Measurements from ENCODE around the gene BTBD1. TPM values are rescaled to one million over a fixed set of nuclear protein-coding genes. Genes with fewer than 3 reads are reported as not detected.

Gene BTBD1
- polyA plus RNA-seq, 1 of the 3 experiments (the other 2 are of a cell fraction) = 34.4 TPM

DNA sequence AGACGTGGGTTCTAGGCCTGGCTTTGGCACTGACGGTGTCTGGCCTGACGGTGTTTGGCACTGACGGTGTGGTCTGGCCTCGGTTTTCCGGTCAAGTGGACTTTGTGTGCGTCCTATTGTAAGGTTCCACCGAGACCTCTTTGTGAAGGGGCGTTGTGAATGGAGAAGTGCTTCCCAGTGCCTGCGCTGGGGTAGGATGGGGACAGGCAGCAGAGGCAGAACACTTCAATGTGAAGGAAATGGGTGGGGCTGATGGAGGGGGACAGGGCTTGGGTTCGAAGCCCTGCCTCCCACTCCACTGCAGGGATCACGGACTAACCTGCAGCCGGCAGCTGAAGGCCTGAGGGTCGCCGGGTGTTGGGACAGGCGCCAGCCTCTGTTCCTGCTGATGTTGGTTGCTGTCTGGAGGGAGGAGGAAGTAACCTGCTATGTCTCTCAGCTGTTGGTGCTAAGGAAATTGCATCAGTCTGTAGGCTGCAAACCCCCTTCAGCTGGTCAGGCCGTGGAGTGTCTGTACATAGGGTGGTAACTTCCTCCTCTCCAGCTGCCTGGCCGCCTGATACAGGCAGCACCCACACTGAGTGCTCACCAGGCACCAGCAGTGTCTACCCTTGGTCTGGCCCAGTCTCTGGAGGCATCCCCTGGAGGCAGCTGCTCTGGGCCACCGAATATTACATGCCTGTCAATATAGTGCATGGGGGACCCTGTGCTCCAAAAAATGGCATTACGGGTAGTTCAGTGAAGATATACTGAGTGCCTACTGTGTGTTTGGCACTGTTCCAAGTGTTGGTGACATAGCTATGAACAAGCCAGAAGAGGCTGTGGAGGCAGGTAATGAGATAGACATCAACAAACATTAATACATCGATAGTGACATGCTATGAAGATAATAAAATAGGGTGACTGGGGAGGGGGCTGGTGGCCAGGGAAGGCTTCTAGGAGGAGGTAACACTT is 41.5 kb upstream of the BTBD1 start (continued):
- TF ChIP-seq, protein P1, sequence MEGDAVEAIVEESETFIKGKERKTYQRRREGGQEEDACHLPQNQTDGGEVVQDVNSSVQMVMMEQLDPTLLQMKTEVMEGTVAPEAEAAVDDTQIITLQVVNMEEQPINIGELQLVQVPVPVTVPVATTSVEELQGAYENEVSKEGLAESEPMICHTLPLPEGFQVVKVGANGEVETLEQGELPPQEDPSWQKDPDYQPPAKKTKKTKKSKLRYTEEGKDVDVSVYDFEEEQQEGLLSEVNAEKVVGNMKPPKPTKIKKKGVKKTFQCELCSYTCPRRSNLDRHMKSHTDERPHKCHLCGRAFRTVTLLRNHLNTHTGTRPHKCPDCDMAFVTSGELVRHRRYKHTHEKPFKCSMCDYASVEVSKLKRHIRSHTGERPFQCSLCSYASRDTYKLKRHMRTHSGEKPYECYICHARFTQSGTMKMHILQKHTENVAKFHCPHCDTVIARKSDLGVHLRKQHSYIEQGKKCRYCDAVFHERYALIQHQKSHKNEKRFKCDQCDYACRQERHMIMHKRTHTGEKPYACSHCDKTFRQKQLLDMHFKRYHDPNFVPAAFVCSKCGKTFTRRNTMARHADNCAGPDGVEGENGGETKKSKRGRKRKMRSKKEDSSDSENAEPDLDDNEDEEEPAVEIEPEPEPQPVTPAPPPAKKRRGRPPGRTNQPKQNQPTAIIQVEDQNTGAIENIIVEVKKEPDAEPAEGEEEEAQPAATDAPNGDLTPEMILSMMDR (IDR thresholded peaks at IDR 0.05) = no peak
- no peak for TF ChIP-seq TAF1 (IDR thresholded peaks at IDR 0.05; ENCODE audit: borderline replicate concordance, low read depth, low read length)
- TF ChIP-seq FOXJ3 (CRISPR knock-in tag; IDR thresholded peaks at IDR 0.05) = no peak

DNA sequence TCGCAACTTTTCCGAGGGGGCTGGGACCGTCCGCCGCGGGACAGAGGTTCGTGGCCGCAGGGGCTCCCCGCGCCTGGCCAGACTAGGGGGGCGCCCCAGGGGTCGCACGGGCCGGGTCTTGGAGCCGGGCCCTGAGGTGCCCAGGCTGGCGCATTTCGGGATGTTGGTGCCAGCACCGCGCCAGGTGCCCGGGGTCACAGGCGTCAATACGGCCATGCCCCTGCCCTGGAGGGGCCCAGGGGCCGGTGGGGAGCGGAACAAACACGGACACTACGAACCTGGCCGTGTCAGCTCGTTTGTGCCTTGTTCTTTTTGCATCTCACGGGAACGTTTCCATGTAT is 40.8 kb upstream of the BTBD1 start:
- no peaks in the 10 kb centered on the region for H3K36me3 ChIP-seq (replicated peaks in 1 of 2; ENCODE audit: control insufficient read depth in 1 of 2, insufficient read depth in 2 of 2, low read length in 1 of 2)
- H3K9me3 ChIP-seq = no peaks in the 10 kb centered on the region
- POLR2A ChIA-PET = no interaction called here
- TF ChIP-seq ELF1 (IDR thresholded peaks at IDR 0.05) (no peak), TAF1 (IDR thresholded peaks at IDR 0.05; ENCODE audit: borderline replicate concordance, low read depth, low read length) (no peak), YY1 (IDR thresholded peaks at IDR 0.05; ENCODE audit: low read depth) (no peak), SMC3 (IDR thresholded peaks at IDR 0.05; ENCODE audit: low read depth, low read length) (no peak), NFIC (IDR thresholded peaks at IDR 0.05; ENCODE audit: borderline replicate concordance) (no peak), USF1 (IDR thresholded peaks at IDR 0.05; ENCODE audit: borderline replicate concordance, low read depth) (no peak), MXI1 (IDR thresholded peaks at IDR 0.05; ENCODE audit: low read depth, low read length) (no peak), TCF12 (IDR thresholded peaks at IDR 0.05) (no peak)
- TF ChIP-seq, protein P1 (IDR thresholded peaks at IDR 0.05) = no peak
- CTCF ChIA-PET = interaction anchor here (1.2 kb wide), 1 partner anchor 97 kb away, joined by 3 read pairs; no protein-coding TSS in a partner anchor
- peak overlapping the region; percentile 69 for H3K4me2 ChIP-seq
- peak overlapping the region; percentile 53 to 56 for H3K4me3 ChIP-seq (ENCODE audit: low read depth in 2 of 2, low read length in 1 of 2)
- H3K4me1 ChIP-seq (ENCODE audit: control insufficient read depth in 1 of 2, insufficient read depth in 2 of 2, low read depth in 1 of 2, low read length in 1 of 2) = peaks cover 0 to 10% of the 10 kb centered on the region in 2 experiments; a peak in 1 of 4 replicates
- 36% methylated on average over 16 of the region's 30 CpGs for WGBS (ENCODE audit: low lambda C conversion rate)
- H3K79me2 ChIP-seq (ENCODE audit: insufficient read depth) = no peaks in the 10 kb centered on the region
- no peak for DNase-seq
- H3K9me2 ChIP-seq = no peaks in the 10 kb centered on the region
- 0 out of 2 replicates have a peak overlapping the region, but pooled peaks have one; percentile 29 for H2AFZ ChIP-seq (ENCODE audit: low read depth)
- H4K20me1 ChIP-seq (ENCODE audit: insufficient read depth) = no peaks in the 10 kb centered on the region
- peaks cover 8% of the 10 kb centered on the region; the same call in 1 of the 2 replicates for H3K27me3 ChIP-seq (ENCODE audit: insufficient read depth)
- no peak overlapping the region for H3K27ac ChIP-seq (ENCODE audit: low read depth in 2 of 2, low read length in 1 of 2)
- no peak overlapping the region for H3K9ac ChIP-seq
- H3F3A ChIP-seq (replicated peaks; ENCODE audit: insufficient read depth) = no peaks in the 10 kb centered on the region
